Activated CD8-positive, alpha-beta T cell treated with anti-CD3 and anti-CD28 coated beads for 36 hours (primary cell): ENCODE data around the gene DNAI4. TPM values are rescaled to one million over a fixed set of nuclear protein-coding genes. Genes with fewer than 3 reads are reported as not detected.

Experiments
- ATAC-seq: fragments of 200-7000 bp; cut with Tn5 transposase; one replicate; pipeline ENCODE4 v1.10.0; 2021; ENCODE audit warnings: mild to moderate bottlenecking, moderate library complexity
- CTCF ChIA-PET: fragments of 350-600 bp; sonication (Branson Sonifier 250); formaldehyde crosslinking; loops from one replicate; lab custom pipeline; 2021; ENCODE audit warnings: antibody characterized with exemption; lab: Charles Lee
- POLR2A ChIA-PET: fragments of 350-600 bp; sonication (Branson Sonifier 250); formaldehyde crosslinking; loops from one replicate; lab custom pipeline; 2021; ENCODE audit warnings: antibody characterized with exemption; lab: Charles Lee
- DNase-seq: peaks from one replicate; pipeline ENCODE4 v3.0.0-alpha.2; 2020
- H3K27ac Mint-ChIP-seq: one replicate; pipeline ENCODE4 v1.8.0; 2021; ENCODE audit warnings: mild to moderate bottlenecking, mixed read lengths
- H3K27me3 Mint-ChIP-seq: one replicate; pipeline ENCODE4 v1.8.0; 2021; ENCODE audit warnings: mixed read lengths
- H3K36me3 Mint-ChIP-seq: one replicate; pipeline ENCODE4 v1.8.0; 2021; ENCODE audit warnings: low read depth, mixed read lengths
- H3K4me1 Mint-ChIP-seq: one replicate; pipeline ENCODE4 v1.8.0; 2021; ENCODE audit warnings: low read depth, mixed read lengths
- H3K4me3 Mint-ChIP-seq: one replicate; pipeline ENCODE4 v1.8.0; 2021; ENCODE audit warnings: mild to moderate bottlenecking, moderate library complexity, mixed read lengths
- H3K9me3 Mint-ChIP-seq: one replicate; pipeline ENCODE4 v1.8.0; 2021; ENCODE audit warnings: mixed read lengths
- intact Hi-C: fragments of 100-400 bp; cut with micrococcal nuclease; formaldehyde crosslinking; loops from one replicate; pipeline ENCODE4 v1.10.0; 2022
- total RNA-seq, 2 experiments: library from RNA; stranded (reverse); gene quantifications; one replicate each; pipeline ENCODE4 v1.2.3, GENCODE V29; 2021
- TF ChIP-seq, protein P1 (sequence below): fragments of 200-600 bp; IDR thresholded peaks from one replicate; pipeline ENCODE4 v1.8.0; 2022; ENCODE audit warnings: antibody characterized with exemption, mild to moderate bottlenecking

The DNAI4 gene
- total RNA-seq, 2 experiments from 2014 or later, result 1.0 to 1.7 TPM

DNA sequence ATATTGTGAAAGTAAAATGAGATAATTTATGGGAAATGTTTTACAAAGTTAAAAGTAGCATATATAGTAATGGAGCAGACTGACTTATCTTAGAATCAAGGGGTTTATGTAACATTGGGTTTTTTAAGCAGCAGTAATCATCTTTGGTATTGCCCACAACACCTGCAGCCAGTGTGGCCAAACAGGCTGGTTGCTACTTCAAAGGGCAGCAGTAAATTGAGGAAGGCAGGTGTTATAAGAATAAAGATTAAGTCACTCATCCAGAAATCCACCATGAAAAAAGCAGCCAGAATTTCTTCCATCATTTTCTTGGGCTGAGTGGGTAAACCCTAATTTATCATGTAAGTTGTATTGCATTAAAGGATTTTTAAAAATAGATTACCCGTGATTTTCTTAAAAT, 155.7 kb downstream of the DNAI4 start:
- peak overlapping the region; percentile 28 for H3K4me3 Mint-ChIP-seq
- intact Hi-C loops, result loop anchor here (5.0 kb wide), 2 partner anchors 158 to 228 kb away; no protein-coding TSS in a partner anchor
- H3K27me3 Mint-ChIP-seq, result no peaks in the 10 kb centered on the region
- CTCF ChIA-PET, result interaction anchor here (0.9 to 1.3 kb wide), 3 partner anchors 10 to 380 kb away, joined by 3 to 9 read pairs (median 3); no protein-coding TSS in a partner anchor
- no peak overlapping the region for H3K27ac Mint-ChIP-seq
- DNase-seq (no peak), ATAC-seq (no peak)
- POLR2A ChIA-PET, result no interaction called here
- H3K36me3 Mint-ChIP-seq, result no peaks in the 10 kb centered on the region
- H3K4me1 Mint-ChIP-seq, result peaks cover 30% of the 10 kb centered on the region
- TF ChIP-seq, protein P1, sequence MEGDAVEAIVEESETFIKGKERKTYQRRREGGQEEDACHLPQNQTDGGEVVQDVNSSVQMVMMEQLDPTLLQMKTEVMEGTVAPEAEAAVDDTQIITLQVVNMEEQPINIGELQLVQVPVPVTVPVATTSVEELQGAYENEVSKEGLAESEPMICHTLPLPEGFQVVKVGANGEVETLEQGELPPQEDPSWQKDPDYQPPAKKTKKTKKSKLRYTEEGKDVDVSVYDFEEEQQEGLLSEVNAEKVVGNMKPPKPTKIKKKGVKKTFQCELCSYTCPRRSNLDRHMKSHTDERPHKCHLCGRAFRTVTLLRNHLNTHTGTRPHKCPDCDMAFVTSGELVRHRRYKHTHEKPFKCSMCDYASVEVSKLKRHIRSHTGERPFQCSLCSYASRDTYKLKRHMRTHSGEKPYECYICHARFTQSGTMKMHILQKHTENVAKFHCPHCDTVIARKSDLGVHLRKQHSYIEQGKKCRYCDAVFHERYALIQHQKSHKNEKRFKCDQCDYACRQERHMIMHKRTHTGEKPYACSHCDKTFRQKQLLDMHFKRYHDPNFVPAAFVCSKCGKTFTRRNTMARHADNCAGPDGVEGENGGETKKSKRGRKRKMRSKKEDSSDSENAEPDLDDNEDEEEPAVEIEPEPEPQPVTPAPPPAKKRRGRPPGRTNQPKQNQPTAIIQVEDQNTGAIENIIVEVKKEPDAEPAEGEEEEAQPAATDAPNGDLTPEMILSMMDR, result no peak
- no peaks in the 10 kb centered on the region for H3K9me3 Mint-ChIP-seq

DNA sequence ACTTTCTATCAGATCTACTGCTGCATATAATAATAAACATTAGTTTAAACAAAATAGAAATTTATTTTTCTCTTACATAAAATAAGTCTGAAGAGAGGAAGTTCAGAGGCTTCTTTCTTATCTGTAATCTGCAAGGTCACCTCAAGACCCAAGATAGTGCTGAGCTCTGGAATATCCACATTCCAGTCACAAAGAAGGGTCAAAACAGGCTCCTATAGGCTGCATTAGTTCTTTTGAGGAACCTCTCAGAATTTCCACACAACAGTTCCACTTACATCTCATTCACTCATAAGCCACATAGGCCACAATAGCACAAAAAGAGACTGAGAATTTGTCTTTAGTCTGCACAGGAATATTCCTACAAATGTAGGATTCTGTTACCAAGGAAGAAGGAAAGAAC, 157.0 kb downstream of the DNAI4 start:
- POLR2A ChIA-PET, result no interaction called here
- H3K4me3 Mint-ChIP-seq, result no peak overlapping the region
- ATAC-seq (no peak), DNase-seq (no peak)
- TF ChIP-seq, protein P1, result no peak
- no peaks in the 10 kb centered on the region for H3K27me3 Mint-ChIP-seq
- CTCF ChIA-PET, result interaction anchor here (3.0 to 4.2 kb wide), 2 partner anchors 228 to 382 kb away, joined by 19 to 21 read pairs; no protein-coding TSS in a partner anchor
- H3K9me3 Mint-ChIP-seq, result no peaks in the 10 kb centered on the region
- H3K27ac Mint-ChIP-seq, result no peak overlapping the region
- no peaks in the 10 kb centered on the region for H3K36me3 Mint-ChIP-seq
- H3K4me1 Mint-ChIP-seq, result peaks cover 30% of the 10 kb centered on the region
- intact Hi-C loops, result loop anchor here (5.0 kb wide), 2 partner anchors 160 to 230 kb away; no protein-coding TSS in a partner anchor

DNA sequence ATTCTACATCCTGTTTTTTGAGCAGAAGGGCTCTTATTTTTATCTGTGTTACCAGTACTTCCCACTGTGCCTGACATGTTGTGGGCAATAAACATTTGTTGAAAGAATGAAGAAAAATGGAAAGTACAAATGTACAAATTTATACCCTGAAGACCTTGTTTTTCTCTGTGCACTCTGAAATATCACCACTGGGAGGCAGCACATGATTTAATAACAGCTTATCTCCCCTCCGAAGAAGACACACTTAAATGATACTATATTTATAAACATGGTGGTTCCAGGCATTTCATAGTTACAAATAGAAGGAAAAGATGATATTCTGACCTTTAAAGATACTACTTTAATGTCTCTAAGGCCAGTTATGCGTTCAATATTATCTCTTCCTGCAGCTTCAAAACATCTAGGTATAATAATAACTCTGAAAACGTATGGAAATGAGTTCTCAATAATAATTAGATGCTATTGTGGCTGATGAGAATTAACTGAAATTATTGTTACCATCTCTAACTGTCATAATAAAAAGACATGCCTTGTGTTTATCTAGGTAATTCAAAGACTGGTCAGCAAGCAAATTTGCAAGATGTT, 159.6 kb downstream of the DNAI4 start:
- intact Hi-C loops, result loop anchor here (2.0 to 5.0 kb wide), 3 partner anchors 162 to 384 kb away; no protein-coding TSS in a partner anchor
- DNase-seq (peak; percentile 78), ATAC-seq (peak; percentile 76)
- TF ChIP-seq, protein P1, result peak; percentile 86
- no peaks in the 10 kb centered on the region for H3K9me3 Mint-ChIP-seq
- no peak overlapping the region for H3K27ac Mint-ChIP-seq
- H3K27me3 Mint-ChIP-seq, result no peaks in the 10 kb centered on the region
- H3K4me3 Mint-ChIP-seq, result no peak overlapping the region
- ChIA-PET POLR2A (interaction anchor here (1.4 kb wide), 1 partner anchor 289 kb away, joined by 3 read pairs; the partner anchor contains the start of gene SLC35D1), CTCF (interaction anchor here (0.6 to 4.2 kb wide), 21 partner anchors 10 to 449 kb away, joined by 3 to 21 read pairs (median 3); partner anchors contain the start of genes DNAI4, MIER1 and SLC35D1)
- peaks cover 16% of the 10 kb centered on the region for H3K4me1 Mint-ChIP-seq
- H3K36me3 Mint-ChIP-seq, result no peaks in the 10 kb centered on the region

Other genes with a start within 250 kb of the DNAI4 start
- gene DYNLT5, start 172.4 kb downstream of the DNAI4 start, total RNA-seq, result not detected
- gene INSL5, start 123.6 kb downstream of the DNAI4 start, total RNA-seq, result not detected
- 10 to 100 TPM; 39.8 to 41.8 TPM for gene MIER1, start 134 bp upstream of the DNAI4 start, total RNA-seq
- 1 to 10 TPM; 8.3 to 8.4 TPM for gene SLC35D1, start 129.3 kb upstream of the DNAI4 start, total RNA-seq
- gene C1orf141, start 210.1 kb upstream of the DNAI4 start, total RNA-seq, result not detected
- 1 to 10 TPM; 1.0 to 1.2 TPM for gene IL23R, start 241.6 kb upstream of the DNAI4 start, total RNA-seq